Gastroesophageal sphincter (tissue), 4 donors: Measurements from ENCODE around the gene TCEANC2. TPM values are rescaled to one million over a fixed set of nuclear protein-coding genes. Genes with fewer than 3 reads are reported as not detected.

Source experiments
- ATAC-seq: fragments of 150-250 bp; one replicate; pipeline ENCODE4 v1.9.1; 2016; ENCODE audit warnings: mild to moderate bottlenecking, moderate library complexity
- H3K27ac ChIP-seq, 4 donors: fragments of 200-600 bp; sonication (generic) in 3 of 4; 1 replicate in 3 of 4; 2 replicates in 1 of 4; pipeline ENCODE4 v1.5.1; 2016 to 2019
- H3K27me3 ChIP-seq: fragments of 200-600 bp; sonication (generic); one replicate; pipeline ENCODE4 v1.5.1; 2019
- H3K36me3 ChIP-seq, 2 donors: fragments of 200-600 bp; sonication (generic); one replicate each; pipeline ENCODE4 v1.5.1; 2019; ENCODE audit warnings: control low read depth in 1 of 2
- H3K4me1 ChIP-seq, 3 donors: fragments of 200-600 bp; sonication (generic); 1 replicate in 2 of 3; 2 replicates in 1 of 3; pipeline ENCODE4 v1.5.1; 2016 to 2019; ENCODE audit warnings: control low read depth in 2 of 3
- H3K4me3 ChIP-seq, 2 donors: fragments of 200-600 bp; sonication (generic); one replicate each; pipeline ENCODE4 v1.5.1; 2019; ENCODE audit warnings: mild to moderate bottlenecking in 1 of 2, moderate library complexity in 1 of 2
- H3K9me3 ChIP-seq, 3 donors: fragments of 200-600 bp; sonication (generic); one replicate each; pipeline ENCODE4 v1.5.1; 2017 to 2019; ENCODE audit warnings: control low read depth in 2 of 3
- CTCF ChIP-seq, 4 experiments: fragments of 200-600 bp in 2 of 4; fragments of 450-650 bp in 2 of 4; sonication (generic) in 1 of 4; IDR thresholded peaks; one replicate each; pipeline ENCODE4 v1.5.1; 2017 to 2019; ENCODE audit warnings: antibody characterized with exemption in 4 of 4, mild to moderate bottlenecking in 2 of 4, moderate library complexity in 2 of 4
- EP300 ChIP-seq: sonication (generic); formaldehyde crosslinking; IDR thresholded peaks from one replicate; pipeline ENCODE4 v1.6.1; 2017; ENCODE audit warnings: antibody characterized with exemption, mild to moderate bottlenecking
- POLR2A ChIP-seq, 2 donors: fragments of 450-650 bp; IDR thresholded peaks; one replicate each; pipeline ENCODE4 v1.6.1; 2017; ENCODE audit warnings: antibody characterized with exemption in 2 of 2, mild to moderate bottlenecking in 2 of 2, moderate library complexity in 1 of 2
- POLR2AphosphoS5 ChIP-seq: sonication (generic); formaldehyde crosslinking; IDR thresholded peaks from one replicate; pipeline ENCODE4 v1.6.1; 2017; ENCODE audit warnings: antibody characterized with exemption
- WGBS, 2 donors: methylation state at CpG; one replicate each; pipeline ENCODE4 v1.1.5; 2018; ENCODE audit warnings: low coverage in 1 of 2; 5-methylcytosine and 5-hydroxymethylcytosine counted together
- total RNA-seq, 4 donors: library from RNA; depleted of rRNA; stranded (reverse); fragments of >200 nt; gene quantifications; one replicate each; pipeline ENCODE4 v1.1.0, GENCODE V29; 2016

Gene TCEANC2
- total RNA-seq, 4 donors from 2014 or later = 3.6 to 10.2 (median 9.1) TPM

GRCh38 chr1:54105080-54105479, 51.7 kb downstream of the TCEANC2 start:
- H3K27me3 ChIP-seq = no peaks in the 10 kb centered on the region
- no peak overlapping the region for H3K4me3 ChIP-seq
- no peak overlapping the region for H3K27ac ChIP-seq
- H3K9me3 ChIP-seq = no peaks in the 10 kb centered on the region
- TF ChIP-seq EP300 = no peak
- TF ChIP-seq POLR2AphosphoS5 = no peak
- no peak for TF ChIP-seq POLR2A (IDR thresholded peaks at IDR 0.05)
- TF ChIP-seq CTCF (IDR thresholded peaks at IDR 0.05) = no peak
- 67% methylated on average over 1 of the region's 1 CpG; no CpG with 5 or more reads in 1 of the 2 donors for WGBS, 2 donors
- H3K36me3 ChIP-seq = peaks cover 0 to 9% of the 10 kb centered on the region in 2 donors
- H3K4me1 ChIP-seq = no peaks in the 10 kb centered on the region
- ATAC-seq = no peak

DNA sequence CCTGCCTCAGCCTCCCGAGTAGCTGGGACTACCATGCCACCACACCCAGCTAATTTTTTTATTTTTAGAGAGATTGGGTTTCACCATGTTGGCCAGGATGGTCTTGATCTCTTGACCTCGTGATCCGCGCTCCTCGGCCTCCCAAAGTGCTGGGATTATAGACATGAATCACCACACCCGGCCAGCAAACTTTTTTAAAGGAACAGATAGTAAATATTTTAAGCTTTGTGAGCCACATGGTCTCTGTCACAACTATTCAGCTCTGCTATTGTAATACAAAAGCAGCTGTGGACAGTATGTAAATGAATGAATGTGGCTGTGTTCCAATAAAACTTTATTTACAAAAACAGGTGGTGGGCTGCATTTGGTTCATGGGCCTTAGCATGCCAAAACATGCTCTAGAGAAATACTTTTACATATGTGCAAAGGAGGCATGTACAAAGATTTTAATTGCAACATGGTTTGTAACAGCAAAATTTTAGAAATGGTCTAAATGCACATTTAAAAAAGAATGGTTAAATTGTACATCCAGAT, 52.4 kb downstream of the TCEANC2 start:
- Histone ChIP-seq H3K36me3 (peaks cover 0 to 9% of the 10 kb centered on the region in 2 donors), H3K27me3 (no peaks in the 10 kb centered on the region), H3K9me3 (no peaks in the 10 kb centered on the region), H3K4me3 (no peak overlapping the region), H3K4me1 (no peaks in the 10 kb centered on the region), H3K27ac (no peak overlapping the region)
- no peak for TF ChIP-seq EP300
- TF ChIP-seq POLR2AphosphoS5 = no peak
- TF ChIP-seq CTCF (IDR thresholded peaks at IDR 0.05) = no peak
- TF ChIP-seq POLR2A (IDR thresholded peaks at IDR 0.05) = no peak
- ATAC-seq = no peak
- 62 to 88% methylated on average over 1 to 6 of the region's 6 CpGs for WGBS, 2 donors

GRCh38 chr1:54107131-54107530, 53.7 kb downstream of the TCEANC2 start:
- no peaks in the 10 kb centered on the region for H3K27me3 ChIP-seq
- no peak for ATAC-seq
- 11 to 58% methylated on average over 1 to 2 of the region's 2 CpGs for WGBS, 2 donors
- TF ChIP-seq POLR2AphosphoS5 (no peak), POLR2A (IDR thresholded peaks at IDR 0.05) (no peak), CTCF (IDR thresholded peaks at IDR 0.05) (no peak), EP300 (no peak)
- H3K27ac ChIP-seq = no peak overlapping the region
- H3K36me3 ChIP-seq = peaks cover 0 to 1% of the 10 kb centered on the region in 2 donors
- no peak overlapping the region for H3K4me3 ChIP-seq
- no peaks in the 10 kb centered on the region for H3K4me1 ChIP-seq
- H3K9me3 ChIP-seq = no peaks in the 10 kb centered on the region

DNA sequence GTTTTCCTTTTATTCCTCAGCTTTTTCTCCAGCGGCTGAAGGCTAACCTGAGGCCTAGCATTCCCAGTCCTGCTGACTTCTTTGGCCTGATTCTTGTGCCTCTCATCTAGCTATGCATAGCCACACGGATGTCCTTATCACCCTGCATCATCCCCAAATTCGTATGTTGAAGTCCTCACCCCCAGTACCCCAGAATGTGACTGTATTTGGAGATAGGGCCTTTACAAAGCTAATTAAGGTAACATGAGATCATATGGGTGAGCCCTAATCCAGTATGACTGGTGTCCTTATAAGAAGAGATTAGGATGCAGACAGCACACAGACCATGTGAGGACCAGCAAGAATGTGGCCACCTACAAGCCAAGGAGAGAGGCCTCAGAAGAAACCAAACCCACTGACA, 54.7 kb downstream of the TCEANC2 start:
- no peak overlapping the region for H3K27ac ChIP-seq
- no peak overlapping the region for H3K4me3 ChIP-seq
- H3K9me3 ChIP-seq = no peaks in the 10 kb centered on the region
- TF ChIP-seq POLR2A (IDR thresholded peaks at IDR 0.05) (no peak), POLR2AphosphoS5 (no peak), EP300 (no peak), CTCF (IDR thresholded peaks at IDR 0.05) (no peak)
- WGBS, 2 donors = 86 to 91% methylated on average over 3 of the region's 3 CpGs
- ATAC-seq = no peak
- H3K36me3 ChIP-seq = no peaks in the 10 kb centered on the region
- no peaks in the 10 kb centered on the region for H3K27me3 ChIP-seq
- no peaks in the 10 kb centered on the region for H3K4me1 ChIP-seq
